HG02981 (cell line): ENCODE data around the gene BTBD16.

Experiments used
- ATAC-seq: cut with Tn5 transposase; IDR thresholded peaks from one replicate; pipeline ENCODE4 v1.9.1; 2021; ENCODE audit warnings: mild to moderate bottlenecking, moderate library complexity; ENCODE audit not compliant: unreplicated experiment

Gene BTBD16

GRCh38 chr10:122338609-122339441, 67.7 kb downstream of the BTBD16 start:
- no peak for ATAC-seq

- ATAC-seq: no peak
Measured at GRCh38 chr10:122341141-122341810, 70.2 kb downstream of the BTBD16 start.

- no peak for ATAC-seq
Measured at GRCh38 chr10:122342293-122343134, 71.4 kb downstream of the BTBD16 start.

GRCh38 chr10:122343135-122343800, 72.2 kb downstream of the BTBD16 start:
- no peak for ATAC-seq

GRCh38 chr10:122343936-122344335, 72.8 kb downstream of the BTBD16 start:
- ATAC-seq: no peak

GRCh38 chr10:122344741-122345258, 73.7 kb downstream of the BTBD16 start:
- no peak for ATAC-seq

- no peak for ATAC-seq
Measured at GRCh38 chr10:122346326-122346950, 75.3 kb downstream of the BTBD16 start.

GRCh38 chr10:122347170-122347841, 76.2 kb downstream of the BTBD16 start:
- no peak for ATAC-seq

GRCh38 chr10:122348512-122348911, 77.4 kb downstream of the BTBD16 start:
- no peak for ATAC-seq

GRCh38 chr10:122348935-122349361, 77.9 kb downstream of the BTBD16 start:
- no peak for ATAC-seq

- no peak for ATAC-seq
Measured at GRCh38 chr10:122349758-122350369, 78.8 kb downstream of the BTBD16 start.

- no peak for ATAC-seq
Measured at GRCh38 chr10:122350893-122351292, 79.8 kb downstream of the BTBD16 start.

GRCh38 chr10:122352817-122353525, 81.9 kb downstream of the BTBD16 start:
- ATAC-seq: no peak

GRCh38 chr10:122354383-122354782, 83.3 kb downstream of the BTBD16 start:
- ATAC-seq: no peak

GRCh38 chr10:122357685-122358084, 86.6 kb downstream of the BTBD16 start:
- no peak for ATAC-seq

- no peak for ATAC-seq
Measured at GRCh38 chr10:122359621-122360020, 88.5 kb downstream of the BTBD16 start.

GRCh38 chr10:122361046-122361445, 90.0 kb downstream of the BTBD16 start:
- no peak for ATAC-seq

- no peak for ATAC-seq
Measured at GRCh38 chr10:122362031-122362592, 91.0 kb downstream of the BTBD16 start.
